Mucosa of descending colon (tissue), 3 donors: Measurements from ENCODE around the gene NAP1L1. TPM values are rescaled to one million over a fixed set of nuclear protein-coding genes. Genes with fewer than 3 reads are reported as not detected.
"Not testable (repeated sequence)": the region's sequence is repeated elsewhere in the genome, so short reads cannot be mapped to it uniquely, and the experiment has no call there.

Source experiments
- ATAC-seq: fragments of 200-7000 bp; cut with Tn5 transposase; one replicate; pipeline ENCODE4 v1.9.1; 2020; ENCODE audit warnings: mild to moderate bottlenecking, moderate library complexity
- DNase-seq, 3 donors: peaks; one replicate each; pipeline ENCODE4 v3.0.0-alpha.2; 2020
- H3K36me3 ChIP-seq: fragments of 200-600 bp; one replicate; pipeline ENCODE4 v1.8.0; 2021; ENCODE audit warnings: low read depth, mild to moderate bottlenecking
- H3K4me1 ChIP-seq: fragments of 200-600 bp; one replicate; pipeline ENCODE4 v1.8.0; 2021; ENCODE audit warnings: low read depth, mild to moderate bottlenecking
- H3K4me3 ChIP-seq: fragments of 200-600 bp; one replicate; pipeline ENCODE4 v1.8.0; 2021; ENCODE audit warnings: mild to moderate bottlenecking
- H3K9me3 ChIP-seq: fragments of 200-600 bp; one replicate; pipeline ENCODE4 v1.8.0; 2021; ENCODE audit warnings: mild to moderate bottlenecking
- CTCF ChIP-seq: fragments of 200-600 bp; IDR thresholded peaks from one replicate; pipeline ENCODE4 v1.8.0; 2022; ENCODE audit warnings: antibody characterized with exemption, mild to moderate bottlenecking
- intact Hi-C, 2 donors: fragments of 100-400 bp; cut with DNase I in 1 of 2; cut with micrococcal nuclease in 1 of 2; formaldehyde crosslinking; loops; one replicate each; pipeline versions ENCODE4 v1.11.0 to v1.11.1; 2022; cut with DNase I, micrococcal nuclease
- total RNA-seq, 3 donors: library from RNA; stranded (reverse); fragmentation: NEBNext Ultra II Directional in 2 of 3; extraction: Animal tissue kit (Norgen Biotek cat#: 25700) in 2 of 3; gene quantifications; one replicate each; pipeline versions ENCODE4 v1.2.1 to v1.2.4, GENCODE V29; 2021 to 2023
- donor health status: DM: no; HTN: no; CAD: no; lungs with moderate emphysema.
- donor health status: DM: no; HTN: no; CAD: no.
- donor health status: DM: no; HTN: yes; CAD: no.

The NAP1L1 gene
- total RNA-seq, 3 donors from 2014 or later, result 81.4 to 310 (median 142) TPM

GRCh38 chr12:75990189-75990912 is 94.1 kb downstream of the NAP1L1 start:
- ATAC-seq (no peak), DNase-seq (no peak)
- TF ChIP-seq CTCF, result no peak

GRCh38 chr12:75987709-75988108 is 96.8 kb downstream of the NAP1L1 start:
- peaks cover 11% of the 10 kb centered on the region for H3K4me1 ChIP-seq
- H3K4me3 ChIP-seq, intact Hi-C loops, H3K9me3 ChIP-seq, DNase-seq, ATAC-seq, H3K36me3 ChIP-seq: not testable (repeated sequence)

More at GRCh38 chr12:75990189-75990912, 94.1 kb downstream of the NAP1L1 start:
- H3K9me3 ChIP-seq, result no peaks in the 10 kb centered on the region
- H3K4me1 ChIP-seq, result peaks cover 11% of the 10 kb centered on the region
- intact Hi-C loops, result no loop called here
- H3K36me3 ChIP-seq, result no peaks in the 10 kb centered on the region
- H3K4me3 ChIP-seq, result no peak overlapping the region

Other genes with a start within 250 kb of the NAP1L1 start
- gene PHLDA1, start 52.9 kb downstream of the NAP1L1 start, total RNA-seq, result 1 to 10 TPM; 2.2 to 8.8 (median 3.5) TPM